Mesenteric fat pad (tissue), 1 donor: ENCODE results near the gene CCNQ. TPM values are rescaled to one million over a fixed set of nuclear protein-coding genes. Genes with fewer than 3 reads are reported as not detected.

ENCODE experiments used
- DNase-seq: peaks from one replicate; pipeline ENCODE4 v3.0.0-alpha.2; 2020; ENCODE audit warnings: low spot score
- total RNA-seq: library from RNA; stranded (reverse); fragmentation: NEBNext Ultra II Directional; extraction: Animal tissue kit (Norgen Biotek cat#: 25700); gene quantifications from one replicate; pipeline ENCODE4 v1.2.1, GENCODE V29; 2021
- donor health status: DM: yes; HTN: yes; CAD: no.

Gene CCNQ
- total RNA-seq, 1 donor from 2014 or later: 16.3 TPM

DNA sequence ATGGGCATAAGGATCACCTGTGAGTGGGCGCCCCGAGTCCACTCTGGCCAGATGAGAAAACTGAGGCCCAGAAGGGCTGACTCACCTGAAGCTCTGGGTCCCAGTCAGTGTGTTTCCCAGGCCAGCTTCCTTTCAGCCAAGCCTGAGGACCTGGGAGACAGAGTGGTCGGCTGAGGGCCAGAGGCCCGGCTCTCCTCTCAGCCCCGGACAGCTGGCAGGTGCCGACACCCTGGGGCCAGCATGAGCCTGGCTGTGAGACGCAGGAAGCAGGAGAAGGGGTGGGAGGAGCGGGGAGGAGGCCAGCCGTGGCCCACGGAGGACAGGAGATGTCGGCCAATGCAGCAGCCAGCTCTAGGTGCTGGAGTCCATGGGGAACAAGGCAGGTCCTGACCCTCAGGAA is 52.6 kb downstream of the CCNQ start:
- DNase-seq: no peak

- DNase-seq: no peak
These were observed 54.2 kb downstream of the CCNQ start for GRCh38 chrX:153544727-153545126.

DNA sequence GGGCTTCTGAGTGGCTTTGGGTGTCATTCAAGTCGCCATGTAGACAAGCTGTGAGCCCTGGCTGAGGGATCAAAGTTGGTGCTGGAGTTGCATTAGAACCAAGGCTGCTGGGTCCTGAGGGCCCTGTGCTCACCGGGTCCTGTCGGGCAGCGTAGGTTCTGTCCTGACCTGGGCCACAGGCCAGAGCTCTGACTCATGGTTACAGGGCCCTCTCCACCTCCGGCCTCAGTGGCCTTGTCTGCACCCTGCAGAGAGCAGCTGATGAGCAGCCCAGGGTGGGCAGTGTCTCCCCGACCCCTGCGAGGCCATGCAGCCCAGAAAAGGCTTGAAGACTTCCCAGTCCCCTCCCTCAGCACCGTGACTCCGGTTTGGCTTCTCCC is 59.0 kb downstream of the CCNQ start:
- no peak for DNase-seq

GRCh38 chrX:153539171-153539978 is 59.6 kb downstream of the CCNQ start:
- DNase-seq: no peak

GRCh38 chrX:153538424-153538823 is 60.5 kb downstream of the CCNQ start:
- DNase-seq: no peak

Other genes with a start within 250 kb of the CCNQ start
- gene PNMA6E, start 197.8 kb downstream of the CCNQ start, total RNA-seq: not detected
- gene ZFP92, start 187.7 kb downstream of the CCNQ start, total RNA-seq: 5.4 TPM
- gene TREX2, start 153.1 kb downstream of the CCNQ start, total RNA-seq: 0.80 TPM
- gene HAUS7, start 128.6 kb downstream of the CCNQ start, total RNA-seq: 22.1 TPM
- 72.1 TPM for gene BGN, start 104.2 kb downstream of the CCNQ start, total RNA-seq
- not detected for gene ATP2B3, start 81.5 kb downstream of the CCNQ start, total RNA-seq
- gene DUSP9, start 48.1 kb upstream of the CCNQ start, total RNA-seq: 0.39 TPM
- gene PNCK, start 74.7 kb upstream of the CCNQ start, total RNA-seq: 1.4 TPM
- 45.9 TPM for gene SLC6A8, start 88.8 kb upstream of the CCNQ start, total RNA-seq
- 513 TPM for gene BCAP31, start 125.2 kb upstream of the CCNQ start, total RNA-seq
- 32.3 TPM for gene ABCD1, start 125.7 kb upstream of the CCNQ start, total RNA-seq
- 10.2 TPM for gene PLXNB3, start 165.1 kb upstream of the CCNQ start, total RNA-seq
- 0.74 TPM for gene SRPK3, start 181.9 kb upstream of the CCNQ start, total RNA-seq
- 57.4 TPM for gene IDH3G, start 195.2 kb upstream of the CCNQ start, total RNA-seq
- 191 TPM for gene SSR4, start 195.5 kb upstream of the CCNQ start, total RNA-seq
- gene PDZD4, start 231.4 kb upstream of the CCNQ start, total RNA-seq: 2.5 TPM